Measurements from ENCODE around the gene NAP1L4. TPM values are rescaled to one million over a fixed set of nuclear protein-coding genes. Genes with fewer than 3 reads are reported as not detected.

Gene NAP1L4
- polyA plus RNA-seq, 1 of the 3 experiments (the other 2 are of a cell fraction): 104 TPM

DNA sequence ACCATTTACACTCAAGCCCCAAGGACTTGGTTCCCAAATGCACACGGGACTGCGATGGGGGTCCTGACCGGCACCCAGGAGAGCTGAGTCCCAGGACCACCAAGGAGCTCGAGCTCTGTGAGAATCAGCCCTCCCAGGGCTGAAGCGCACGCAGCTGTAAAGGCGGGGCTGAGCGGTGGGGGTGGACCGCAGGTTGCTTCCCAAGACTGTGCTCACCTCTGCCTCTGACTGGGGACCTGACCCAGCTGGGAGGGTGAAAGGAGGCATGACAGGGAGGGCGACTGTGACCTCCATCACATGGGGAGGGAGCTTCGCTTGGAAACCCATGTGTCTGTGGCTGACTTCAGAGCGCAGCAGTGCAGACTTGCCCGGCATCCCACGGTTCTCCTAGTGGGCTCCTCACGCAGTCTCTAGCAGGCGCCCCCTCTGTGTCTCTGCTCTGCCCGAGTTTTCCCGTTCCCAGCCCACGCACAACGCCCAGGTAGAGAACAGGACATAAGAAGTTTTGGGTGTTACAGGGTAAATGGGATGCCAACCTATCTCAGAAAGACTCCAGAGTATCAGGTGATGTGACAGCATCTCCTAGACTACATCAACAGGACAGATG is 15.4 kb upstream of the NAP1L4 start:
- no peak overlapping the region for H3K4me3 ChIP-seq (ENCODE audit: low read depth in 2 of 2, low read length in 1 of 2)
- CTCF ChIA-PET: interaction anchor here (0.6 to 1.2 kb wide), 4 partner anchors 10 to 468 kb away, joined by 3 to 5 read pairs (median 4); no protein-coding TSS in a partner anchor
- WGBS (ENCODE audit: low lambda C conversion rate): 98% methylated on average over 13 of the region's 20 CpGs
- peaks cover 0 to 10% of the 10 kb centered on the region in 2 experiments; a peak in 1 of 4 replicates for H3K4me1 ChIP-seq (ENCODE audit: control insufficient read depth in 1 of 2, insufficient read depth in 2 of 2, low read depth in 1 of 2, low read length in 1 of 2)
- TF ChIP-seq GATA2 (CRISPR knock-in tag; IDR thresholded peaks at IDR 0.05) (no peak), SIN3A (IDR thresholded peaks at IDR 0.05; ENCODE audit: borderline replicate concordance, low read depth, low read length) (no peak), FOSL2 (IDR thresholded peaks at IDR 0.05; ENCODE audit: borderline replicate concordance, low read depth) (no peak), NRF1 (IDR thresholded peaks at IDR 0.05; ENCODE audit: low read depth, low read length) (no peak), RXRA (IDR thresholded peaks at IDR 0.05; ENCODE audit: borderline replicate concordance, low read depth) (no peak), RFX5 (IDR thresholded peaks at IDR 0.05; ENCODE audit: low read length) (no peak), RCOR1 (IDR thresholded peaks at IDR 0.05; ENCODE audit: low read length) (no peak)
- TF ChIP-seq, protein P1, sequence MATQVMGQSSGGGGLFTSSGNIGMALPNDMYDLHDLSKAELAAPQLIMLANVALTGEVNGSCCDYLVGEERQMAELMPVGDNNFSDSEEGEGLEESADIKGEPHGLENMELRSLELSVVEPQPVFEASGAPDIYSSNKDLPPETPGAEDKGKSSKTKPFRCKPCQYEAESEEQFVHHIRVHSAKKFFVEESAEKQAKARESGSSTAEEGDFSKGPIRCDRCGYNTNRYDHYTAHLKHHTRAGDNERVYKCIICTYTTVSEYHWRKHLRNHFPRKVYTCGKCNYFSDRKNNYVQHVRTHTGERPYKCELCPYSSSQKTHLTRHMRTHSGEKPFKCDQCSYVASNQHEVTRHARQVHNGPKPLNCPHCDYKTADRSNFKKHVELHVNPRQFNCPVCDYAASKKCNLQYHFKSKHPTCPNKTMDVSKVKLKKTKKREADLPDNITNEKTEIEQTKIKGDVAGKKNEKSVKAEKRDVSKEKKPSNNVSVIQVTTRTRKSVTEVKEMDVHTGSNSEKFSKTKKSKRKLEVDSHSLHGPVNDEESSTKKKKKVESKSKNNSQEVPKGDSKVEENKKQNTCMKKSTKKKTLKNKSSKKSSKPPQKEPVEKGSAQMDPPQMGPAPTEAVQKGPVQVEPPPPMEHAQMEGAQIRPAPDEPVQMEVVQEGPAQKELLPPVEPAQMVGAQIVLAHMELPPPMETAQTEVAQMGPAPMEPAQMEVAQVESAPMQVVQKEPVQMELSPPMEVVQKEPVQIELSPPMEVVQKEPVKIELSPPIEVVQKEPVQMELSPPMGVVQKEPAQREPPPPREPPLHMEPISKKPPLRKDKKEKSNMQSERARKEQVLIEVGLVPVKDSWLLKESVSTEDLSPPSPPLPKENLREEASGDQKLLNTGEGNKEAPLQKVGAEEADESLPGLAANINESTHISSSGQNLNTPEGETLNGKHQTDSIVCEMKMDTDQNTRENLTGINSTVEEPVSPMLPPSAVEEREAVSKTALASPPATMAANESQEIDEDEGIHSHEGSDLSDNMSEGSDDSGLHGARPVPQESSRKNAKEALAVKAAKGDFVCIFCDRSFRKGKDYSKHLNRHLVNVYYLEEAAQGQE (IDR thresholded peaks at IDR 0.05; ENCODE audit: low read depth, low read length): no peak
- TF ChIP-seq, protein P2, sequence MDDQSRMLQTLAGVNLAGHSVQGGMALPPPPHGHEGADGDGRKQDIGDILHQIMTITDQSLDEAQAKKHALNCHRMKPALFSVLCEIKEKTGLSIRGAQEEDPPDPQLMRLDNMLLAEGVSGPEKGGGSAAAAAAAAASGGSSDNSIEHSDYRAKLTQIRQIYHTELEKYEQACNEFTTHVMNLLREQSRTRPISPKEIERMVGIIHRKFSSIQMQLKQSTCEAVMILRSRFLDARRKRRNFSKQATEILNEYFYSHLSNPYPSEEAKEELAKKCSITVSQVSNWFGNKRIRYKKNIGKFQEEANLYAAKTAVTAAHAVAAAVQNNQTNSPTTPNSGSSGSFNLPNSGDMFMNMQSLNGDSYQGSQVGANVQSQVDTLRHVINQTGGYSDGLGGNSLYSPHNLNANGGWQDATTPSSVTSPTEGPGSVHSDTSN (IDR thresholded peaks at IDR 0.05): no peak
- TF ChIP-seq, protein P3, sequence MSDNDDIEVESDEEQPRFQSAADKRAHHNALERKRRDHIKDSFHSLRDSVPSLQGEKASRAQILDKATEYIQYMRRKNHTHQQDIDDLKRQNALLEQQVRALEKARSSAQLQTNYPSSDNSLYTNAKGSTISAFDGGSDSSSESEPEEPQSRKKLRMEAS (IDR thresholded peaks at IDR 0.05; ENCODE audit: low read depth): no peak
- POLR2A ChIA-PET: no interaction called here
- no peaks in the 10 kb centered on the region for H3K9me2 ChIP-seq
- no peak overlapping the region for H3K9ac ChIP-seq
- no peak overlapping the region for H3K27ac ChIP-seq (ENCODE audit: low read depth in 2 of 2, low read length in 1 of 2)
- H2AFZ ChIP-seq (ENCODE audit: low read depth): no peak overlapping the region
- H3K9me3 ChIP-seq: no peaks in the 10 kb centered on the region
- no peaks in the 10 kb centered on the region for H4K20me1 ChIP-seq (ENCODE audit: insufficient read depth)
- H3F3A ChIP-seq (replicated peaks; ENCODE audit: insufficient read depth): no peaks in the 10 kb centered on the region
- H3K79me2 ChIP-seq (ENCODE audit: insufficient read depth): no peaks in the 10 kb centered on the region
- DNase-seq: no peak
- H3K36me3 ChIP-seq (replicated peaks in 1 of 2; ENCODE audit: control insufficient read depth in 1 of 2, insufficient read depth in 2 of 2, low read length in 1 of 2): peaks cover 14 to 69% of the 10 kb centered on the region in 2 experiments
- H3K4me2 ChIP-seq: no peak overlapping the region
- no peaks in the 10 kb centered on the region for H3K27me3 ChIP-seq (ENCODE audit: insufficient read depth)

All from SK-N-SH (cell line).